ENCODE data around the gene CYB5R4. TPM values are rescaled to one million over a fixed set of nuclear protein-coding genes. Genes with fewer than 3 reads are reported as not detected.

Gene CYB5R4
- total RNA-seq, 1 experiment from 2014 or later: 24.0 TPM

- Histone ChIP-seq H3K9me2 (ENCODE audit: insufficient read depth) (no peaks in the 10 kb centered on the region), H3K36me3 (ENCODE audit: control insufficient read depth in 1 of 2, insufficient read depth in 2 of 2, low read length in 2 of 2) (no peaks in the 10 kb centered on the region), H3K27me3 (ENCODE audit: insufficient read depth, low read length) (no peaks in the 10 kb centered on the region), H3K27ac (ENCODE audit: low read depth, low read length) (no peak overlapping the region), H3K9me3 (ENCODE audit: control insufficient read depth in 1 of 2, insufficient read depth in 1 of 2, low read depth in 1 of 2, low read length in 2 of 2) (no peaks in the 10 kb centered on the region), H3K4me1 (ENCODE audit: control insufficient read depth in 1 of 2, insufficient read depth in 2 of 2, low read length in 2 of 2) (no peaks in the 10 kb centered on the region), H3K4me3 (replicated peaks in 1 of 2; ENCODE audit: low read depth in 1 of 2, low read length in 2 of 2) (no peak overlapping the region), H3K9ac (ENCODE audit: low read length) (no peak overlapping the region), H2AFZ (ENCODE audit: low read depth, low read length, poor library complexity, severe bottlenecking) (no peak overlapping the region), H3K79me2 (ENCODE audit: insufficient read depth, low read length) (no peaks in the 10 kb centered on the region), H4K20me1 (ENCODE audit: insufficient read depth) (no peaks in the 10 kb centered on the region), H3K4me2 (ENCODE audit: low read length) (no peak overlapping the region)
- ChIA-PET POLR2A (no interaction called here), CTCF (no interaction called here), RAD21 (ENCODE audit: low non-redundant PET in 1 of 2, low total read pairs in 2 of 2, uncharacterized antibody in 2 of 2, unreplicated experiment in 2 of 2) (no interaction called here)
- no TSS peak for BruUV-seq (replicated peaks)
- TF ChIP-seq FOSL1 (IDR thresholded peaks at IDR 0.05; ENCODE audit: low read depth) (no peak), ELF1 (IDR thresholded peaks at IDR 0.05; ENCODE audit: borderline replicate concordance, low read depth) (no peak), SIN3A (IDR thresholded peaks at IDR 0.05; ENCODE audit: low read depth) (no peak), EZH2phosphoT487 (IDR thresholded peaks at IDR 0.05; ENCODE audit: borderline replicate concordance) (no peak), POLR2A (IDR thresholded peaks at IDR 0.05; ENCODE audit: borderline replicate concordance, extremely low read depth, insufficient read depth, insufficient read length) (no peak), EGR1 (IDR thresholded peaks at IDR 0.05; ENCODE audit: low read depth) (no peak), JUND (IDR thresholded peaks at IDR 0.05) (no peak), CEBPB (IDR thresholded peaks at IDR 0.05; ENCODE audit: low read depth) (no peak), ZFX (IDR thresholded peaks at IDR 0.05) (no peak), SP1 (IDR thresholded peaks at IDR 0.05; ENCODE audit: low read depth) (no peak), TCF7L2 (IDR thresholded peaks at IDR 0.05; ENCODE audit: borderline replicate concordance, extremely low read depth, insufficient read depth, insufficient read length) (no peak), RAD21 (IDR thresholded peaks at IDR 0.05; ENCODE audit: low read depth) (no peak), CTCF (IDR thresholded peaks at IDR 0.05 in 2 of 3, conservative IDR thresholded peaks at IDR 0.05 in 1 of 3; ENCODE audit: borderline replicate concordance in 1 of 3, insufficient read depth in 1 of 3, low read depth in 2 of 3, low read length in 2 of 3) (no peak), SRF (IDR thresholded peaks at IDR 0.05; ENCODE audit: low read depth) (no peak), CBX3 (IDR thresholded peaks at IDR 0.05; ENCODE audit: low read depth) (no peak), EZH2 (IDR thresholded peaks at IDR 0.05) (no peak), ZBTB33 (IDR thresholded peaks at IDR 0.05; ENCODE audit: extremely low read depth, insufficient replicate concordance, low read length) (no peak), POLR2AphosphoS5 (IDR thresholded peaks at IDR 0.05; ENCODE audit: low read depth, low read length) (no peak)
- TF ChIP-seq, protein P1, sequence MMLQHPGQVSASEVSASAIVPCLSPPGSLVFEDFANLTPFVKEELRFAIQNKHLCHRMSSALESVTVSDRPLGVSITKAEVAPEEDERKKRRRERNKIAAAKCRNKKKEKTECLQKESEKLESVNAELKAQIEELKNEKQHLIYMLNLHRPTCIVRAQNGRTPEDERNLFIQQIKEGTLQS (IDR thresholded peaks at IDR 0.05): no peak
- TF ChIP-seq, protein P2, sequence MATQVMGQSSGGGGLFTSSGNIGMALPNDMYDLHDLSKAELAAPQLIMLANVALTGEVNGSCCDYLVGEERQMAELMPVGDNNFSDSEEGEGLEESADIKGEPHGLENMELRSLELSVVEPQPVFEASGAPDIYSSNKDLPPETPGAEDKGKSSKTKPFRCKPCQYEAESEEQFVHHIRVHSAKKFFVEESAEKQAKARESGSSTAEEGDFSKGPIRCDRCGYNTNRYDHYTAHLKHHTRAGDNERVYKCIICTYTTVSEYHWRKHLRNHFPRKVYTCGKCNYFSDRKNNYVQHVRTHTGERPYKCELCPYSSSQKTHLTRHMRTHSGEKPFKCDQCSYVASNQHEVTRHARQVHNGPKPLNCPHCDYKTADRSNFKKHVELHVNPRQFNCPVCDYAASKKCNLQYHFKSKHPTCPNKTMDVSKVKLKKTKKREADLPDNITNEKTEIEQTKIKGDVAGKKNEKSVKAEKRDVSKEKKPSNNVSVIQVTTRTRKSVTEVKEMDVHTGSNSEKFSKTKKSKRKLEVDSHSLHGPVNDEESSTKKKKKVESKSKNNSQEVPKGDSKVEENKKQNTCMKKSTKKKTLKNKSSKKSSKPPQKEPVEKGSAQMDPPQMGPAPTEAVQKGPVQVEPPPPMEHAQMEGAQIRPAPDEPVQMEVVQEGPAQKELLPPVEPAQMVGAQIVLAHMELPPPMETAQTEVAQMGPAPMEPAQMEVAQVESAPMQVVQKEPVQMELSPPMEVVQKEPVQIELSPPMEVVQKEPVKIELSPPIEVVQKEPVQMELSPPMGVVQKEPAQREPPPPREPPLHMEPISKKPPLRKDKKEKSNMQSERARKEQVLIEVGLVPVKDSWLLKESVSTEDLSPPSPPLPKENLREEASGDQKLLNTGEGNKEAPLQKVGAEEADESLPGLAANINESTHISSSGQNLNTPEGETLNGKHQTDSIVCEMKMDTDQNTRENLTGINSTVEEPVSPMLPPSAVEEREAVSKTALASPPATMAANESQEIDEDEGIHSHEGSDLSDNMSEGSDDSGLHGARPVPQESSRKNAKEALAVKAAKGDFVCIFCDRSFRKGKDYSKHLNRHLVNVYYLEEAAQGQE (IDR thresholded peaks at IDR 0.05; ENCODE audit: low read depth): no peak
- no peak for DNase-seq (ENCODE audit: low read depth, low spot score)
- no peak for ATAC-seq
- intact Hi-C loops (cut with micrococcal nuclease): no loop called here
Measured at GRCh38 chr6:83998021-83998584, 138.6 kb downstream of the CYB5R4 start.

Data from HCT116 (cell line).